Glomerular visceral epithelial cell (primary cell): ENCODE measurements around the gene REPS2.
A peak's percentile ranks its signal among the peaks of the same experiment; 100 is the strongest.
"Not testable (repeated sequence)": the region's sequence is repeated elsewhere in the genome, so short reads cannot be mapped to it uniquely, and the experiment has no call there.

Experiments
- DNase-seq: peaks from one replicate; pipeline ENCODE4 v3.0.0-alpha.2; 2016; ENCODE audit errors: extremely low spot score

Gene REPS2

DNA sequence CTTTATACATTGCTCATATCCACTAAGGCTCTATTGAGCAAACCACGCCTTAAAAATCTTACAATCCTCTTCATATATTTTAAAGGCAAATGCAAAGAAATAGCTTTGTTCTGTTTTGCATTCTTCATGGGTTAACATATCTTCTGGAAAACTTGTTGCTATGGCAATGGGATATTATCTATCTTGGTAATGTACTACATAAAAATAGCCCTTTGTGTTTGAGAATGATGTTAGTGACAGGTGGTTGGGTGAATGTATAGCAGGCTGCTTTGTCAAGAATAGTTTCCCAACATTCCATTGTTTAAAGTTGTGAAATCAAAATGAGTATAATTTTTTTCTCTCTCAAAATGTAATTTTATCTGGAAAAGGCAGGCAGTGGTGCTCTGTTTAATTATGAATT is 16.8 kb downstream of the REPS2 start:
- DNase-seq = no peak

DNA sequence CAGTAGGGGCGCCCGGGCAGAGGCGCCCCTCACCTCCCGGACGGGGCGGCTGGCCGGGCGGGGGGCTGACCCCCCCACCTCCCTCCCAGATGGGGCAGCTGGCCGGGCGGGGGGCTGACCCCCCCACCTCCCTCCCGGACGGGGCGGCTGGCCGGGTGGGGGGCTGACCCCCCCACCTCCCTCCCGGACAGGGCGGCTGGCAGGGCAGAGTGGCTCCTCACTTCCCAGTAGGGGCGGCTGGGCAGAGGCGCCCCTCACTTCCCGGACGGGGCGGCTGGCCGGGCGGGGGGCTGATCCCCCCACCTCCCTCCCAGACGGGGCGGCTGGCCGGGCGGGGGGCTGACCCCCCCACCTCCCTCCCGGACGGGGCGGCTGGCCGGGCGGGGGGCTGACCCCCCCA is 18.5 kb downstream of the REPS2 start:
- not testable (repeated sequence) for DNase-seq

DNA sequence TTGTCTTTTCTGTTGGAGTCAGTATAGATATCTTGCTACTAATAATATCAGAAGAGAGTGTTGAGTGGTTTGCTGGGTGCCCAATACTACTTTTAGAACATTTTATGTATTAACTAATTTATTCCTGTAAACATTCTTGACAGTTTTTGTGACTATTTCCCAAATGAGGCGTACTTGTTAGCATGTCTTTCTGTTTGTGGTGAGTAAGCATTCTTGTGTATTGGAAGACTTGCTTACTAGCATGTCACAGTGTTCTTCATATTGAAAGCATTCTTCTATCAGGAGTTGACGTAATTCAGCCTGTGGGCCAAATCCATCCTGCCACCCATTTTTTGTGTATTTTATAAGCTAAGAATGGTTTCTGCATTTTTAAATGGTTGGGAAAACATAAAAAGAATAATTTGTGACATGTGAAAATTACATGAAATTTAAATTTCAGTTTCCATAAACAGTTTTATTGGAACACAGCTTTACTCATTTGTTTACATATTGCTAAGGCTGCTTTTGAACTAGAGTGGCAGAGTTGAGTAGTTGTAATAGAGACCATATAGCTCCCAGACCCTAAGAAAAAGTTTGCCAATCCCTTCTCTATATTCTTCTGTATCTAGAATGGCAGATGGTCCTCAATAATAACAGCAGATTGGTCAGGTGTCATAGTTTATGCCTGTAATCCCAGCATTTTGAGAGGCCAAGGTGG is 20.4 kb downstream of the REPS2 start:
- DNase-seq = no peak

GRCh38 chrX:16968753-16969152 is 22.3 kb downstream of the REPS2 start:
- not testable (repeated sequence) for DNase-seq

DNA sequence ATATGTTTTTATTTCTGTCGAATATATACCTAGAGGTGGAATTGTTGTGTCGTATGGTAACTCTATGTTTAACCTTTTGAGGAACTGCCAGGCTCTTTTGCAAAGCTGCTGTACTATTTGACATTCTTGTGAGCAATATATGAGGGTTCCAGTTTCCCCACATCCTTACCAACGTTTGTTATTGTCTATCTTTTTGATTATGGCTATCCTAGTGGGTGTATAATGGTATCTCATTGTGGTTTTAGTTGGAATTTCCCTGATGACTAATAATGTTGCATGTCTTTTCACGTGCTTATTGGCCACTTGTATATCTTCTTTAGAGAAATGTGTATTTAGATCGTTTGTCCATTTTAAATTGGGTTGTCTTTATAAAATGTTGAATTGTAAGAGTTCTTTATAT is 24.5 kb downstream of the REPS2 start:
- DNase-seq = peak; percentile 1

GRCh38 chrX:16971694-16972093 is 25.2 kb downstream of the REPS2 start:
- no peak for DNase-seq

GRCh38 chrX:16975233-16975632 is 28.8 kb downstream of the REPS2 start:
- no peak for DNase-seq

DNA sequence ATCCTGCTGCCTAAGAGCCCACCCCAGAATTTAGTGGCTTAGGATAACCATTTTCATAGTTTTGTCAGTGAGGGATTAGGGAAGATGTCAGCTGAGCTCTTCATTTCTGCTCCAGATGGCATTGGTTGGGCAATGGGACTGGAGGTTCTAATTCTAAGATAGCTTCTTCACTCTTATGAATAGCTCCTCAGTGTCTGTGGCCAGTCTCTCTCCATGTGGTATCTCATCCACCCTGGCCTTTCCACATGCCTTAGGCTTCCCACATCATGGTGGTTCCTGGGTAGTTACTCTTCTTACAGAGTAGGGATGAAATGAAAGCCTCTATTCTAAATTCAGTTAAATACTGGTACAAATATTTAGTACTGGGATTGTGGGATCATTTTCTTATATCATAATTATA is 31.3 kb downstream of the REPS2 start:
- no peak for DNase-seq

DNA sequence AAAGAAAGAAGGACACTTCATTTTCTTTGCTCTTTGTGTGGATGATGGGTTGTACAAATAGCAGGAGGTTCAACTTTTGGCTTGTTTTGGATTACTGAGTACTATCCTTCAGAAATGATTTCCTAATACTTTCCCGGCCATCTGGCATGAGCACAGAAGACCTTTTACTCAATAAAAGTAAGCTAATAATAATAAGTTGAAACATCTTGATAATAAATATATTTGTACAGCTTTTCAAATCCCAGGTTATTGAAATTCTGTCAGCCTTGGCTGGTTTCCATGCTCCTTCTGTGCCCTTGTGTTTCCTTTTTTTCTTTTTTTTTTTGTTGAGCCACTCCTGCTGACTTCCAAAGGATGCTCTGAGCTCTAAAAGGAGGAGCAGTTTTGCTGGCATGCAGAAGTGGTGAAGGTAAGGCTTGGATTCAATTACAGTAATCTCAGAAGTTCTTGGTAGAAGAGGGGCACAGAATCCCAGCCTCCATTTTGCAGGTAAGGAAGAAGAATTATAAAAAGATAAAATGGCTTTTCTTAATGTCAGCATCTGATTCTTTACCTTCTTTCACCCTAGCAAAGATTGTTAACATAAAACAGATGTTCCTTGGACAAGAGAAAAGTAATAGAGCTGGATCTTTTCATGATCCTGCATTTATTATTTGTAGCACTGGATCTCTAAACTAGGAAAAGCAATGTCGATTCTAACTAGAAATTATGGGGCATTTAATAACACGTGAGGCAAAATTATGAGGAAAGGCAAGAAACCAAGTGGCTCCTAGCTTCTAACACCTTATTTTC is 31.9 kb downstream of the REPS2 start:
- DNase-seq = no peak

DNA sequence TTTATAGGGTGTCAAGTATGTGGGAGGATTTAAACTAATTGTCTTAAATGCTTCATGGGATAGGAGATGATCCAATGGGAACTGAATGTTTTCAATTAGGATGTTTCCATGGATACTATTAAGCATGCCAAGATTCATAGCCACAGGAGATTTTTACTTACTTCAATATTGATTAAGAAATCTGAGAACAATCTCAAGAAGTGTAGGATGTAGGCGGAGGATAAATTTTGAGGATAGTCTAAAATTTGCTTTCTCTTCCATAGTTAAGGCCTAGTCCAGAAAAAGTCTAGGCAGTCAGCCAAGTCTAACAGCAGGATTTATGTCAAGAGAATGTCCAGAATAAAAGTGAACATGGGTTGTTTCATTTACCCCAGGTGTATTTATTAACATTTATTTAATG is 32.8 kb downstream of the REPS2 start:
- DNase-seq = no peak

GRCh38 chrX:16981209-16981608 is 34.8 kb downstream of the REPS2 start:
- no peak for DNase-seq

GRCh38 chrX:16981980-16982379 is 35.5 kb downstream of the REPS2 start:
- no peak for DNase-seq

DNA sequence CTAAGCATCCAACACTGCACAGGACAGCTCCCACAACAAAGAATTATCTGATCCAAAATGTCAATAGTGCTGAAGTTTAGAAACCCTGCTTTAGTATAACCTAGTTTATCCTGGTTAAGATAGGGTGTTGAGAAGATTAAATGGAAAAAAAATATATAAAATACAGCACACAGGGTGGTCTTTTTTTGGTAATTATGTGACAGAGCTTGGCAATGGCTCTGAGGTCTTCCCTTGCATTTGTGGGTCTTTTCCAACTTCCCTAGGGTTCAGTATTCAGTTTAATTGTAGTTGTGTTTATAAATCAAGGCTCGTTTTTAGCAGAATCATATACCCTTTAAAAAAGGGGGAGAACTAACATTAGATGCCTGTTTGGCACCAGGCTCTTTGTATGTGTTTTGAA is 36.6 kb downstream of the REPS2 start:
- no peak for DNase-seq

DNA sequence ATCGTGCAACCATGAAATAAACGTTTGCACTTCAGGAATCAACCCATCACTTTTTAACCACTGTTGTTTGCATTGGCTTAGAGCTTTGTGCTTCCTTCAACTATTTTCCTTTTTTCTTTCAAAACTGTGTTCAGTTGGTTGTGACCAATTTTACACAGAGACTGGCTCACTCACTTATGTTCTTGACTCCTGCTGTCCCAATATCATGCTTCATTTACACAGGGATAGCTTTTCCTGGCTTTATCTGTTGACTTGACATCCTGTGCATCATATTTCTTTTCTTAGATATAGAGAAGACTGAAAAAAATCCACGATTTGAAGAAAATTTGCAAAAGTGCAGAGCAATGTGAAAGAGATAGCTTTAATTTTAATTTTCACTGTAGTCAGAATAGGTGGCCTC is 38.8 kb downstream of the REPS2 start:
- DNase-seq = no peak

- no peak for DNase-seq
Measured at GRCh38 chrX:16986169-16986568, 39.7 kb downstream of the REPS2 start.

DNA sequence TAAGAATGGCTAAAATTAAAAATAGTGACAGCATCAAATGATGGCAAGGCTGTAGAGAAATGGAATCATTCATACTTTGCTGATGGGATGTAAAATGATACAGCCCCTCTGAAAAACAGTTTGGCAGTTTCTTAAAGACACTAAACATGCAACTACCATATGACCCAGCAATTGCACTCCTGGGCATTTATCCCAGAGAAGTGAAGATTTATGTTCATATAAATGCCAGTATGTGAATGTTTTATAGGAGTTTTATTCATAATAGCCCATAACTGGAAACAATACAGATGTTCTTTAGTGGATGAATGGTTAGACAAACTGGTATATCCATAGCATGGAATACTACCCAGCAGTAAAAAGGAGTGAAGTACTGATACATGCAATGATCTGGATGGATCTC is 43.3 kb downstream of the REPS2 start:
- no peak for DNase-seq

DNA sequence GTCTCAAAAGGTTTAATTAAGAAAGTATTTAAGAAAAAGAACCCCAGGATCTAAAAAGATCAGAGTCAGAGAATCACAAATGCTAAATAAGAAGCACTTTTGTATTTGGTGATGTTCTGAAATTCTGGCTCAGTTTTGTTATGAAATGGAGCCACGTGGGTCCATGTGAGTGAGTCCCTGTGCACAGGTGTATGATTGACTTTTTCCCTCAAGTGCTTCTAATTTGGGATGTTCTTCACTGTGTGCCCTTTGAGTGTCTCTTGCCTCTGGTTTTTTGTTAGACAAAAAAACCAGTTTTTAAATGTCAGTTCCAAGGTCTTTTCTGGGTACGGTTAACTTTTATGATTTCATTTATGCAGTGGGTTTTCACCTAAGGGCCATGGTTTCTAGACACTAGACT is 44.4 kb downstream of the REPS2 start:
- DNase-seq = no peak

DNA sequence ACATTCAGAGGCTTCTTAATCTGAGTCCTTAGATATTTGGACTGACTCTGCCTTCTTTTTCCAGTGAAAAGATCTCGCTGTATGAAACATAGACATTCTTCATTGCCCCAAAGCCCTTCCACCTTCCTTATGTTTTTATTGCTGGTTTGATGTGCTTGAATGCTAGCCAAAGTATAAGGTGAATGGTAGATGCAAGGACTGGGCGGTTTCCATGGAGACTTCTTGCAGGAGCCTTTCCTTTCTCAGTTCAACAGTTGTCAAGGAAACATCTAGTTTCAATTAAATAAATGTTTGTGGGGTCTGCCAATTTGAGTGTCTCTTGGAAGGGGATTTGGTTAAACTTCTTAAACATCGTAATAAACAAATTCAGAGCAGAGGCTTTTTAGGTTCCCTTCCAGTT is 46.0 kb downstream of the REPS2 start:
- no peak for DNase-seq

- no peak for DNase-seq
Measured at GRCh38 chrX:16992951-16993350, 46.5 kb downstream of the REPS2 start.

- no peak for DNase-seq
Measured at GRCh38 chrX:16993791-16994318, 47.4 kb downstream of the REPS2 start.

- no peak for DNase-seq
Measured at GRCh38 chrX:16994736-16995135, 48.3 kb downstream of the REPS2 start.

DNA sequence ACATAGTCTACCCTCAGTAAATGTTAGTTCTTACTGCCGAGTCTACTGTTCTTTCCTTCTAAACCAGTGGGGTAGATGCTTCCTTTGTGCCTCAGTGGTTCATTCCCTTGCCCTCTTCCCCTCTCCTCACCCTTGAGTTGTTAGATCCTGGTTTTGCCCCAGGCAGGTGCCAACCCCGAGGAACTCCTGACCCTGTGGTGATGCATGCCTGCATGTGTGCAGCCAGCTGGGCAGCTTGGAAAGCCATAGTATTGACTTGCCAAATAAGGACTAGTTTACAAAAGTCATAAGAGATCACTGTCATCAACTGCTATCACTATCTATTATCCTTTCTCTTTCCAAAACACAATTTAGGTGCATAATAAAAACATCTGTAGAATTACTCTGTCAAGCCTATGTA is 50.9 kb downstream of the REPS2 start:
- no peak for DNase-seq

DNA sequence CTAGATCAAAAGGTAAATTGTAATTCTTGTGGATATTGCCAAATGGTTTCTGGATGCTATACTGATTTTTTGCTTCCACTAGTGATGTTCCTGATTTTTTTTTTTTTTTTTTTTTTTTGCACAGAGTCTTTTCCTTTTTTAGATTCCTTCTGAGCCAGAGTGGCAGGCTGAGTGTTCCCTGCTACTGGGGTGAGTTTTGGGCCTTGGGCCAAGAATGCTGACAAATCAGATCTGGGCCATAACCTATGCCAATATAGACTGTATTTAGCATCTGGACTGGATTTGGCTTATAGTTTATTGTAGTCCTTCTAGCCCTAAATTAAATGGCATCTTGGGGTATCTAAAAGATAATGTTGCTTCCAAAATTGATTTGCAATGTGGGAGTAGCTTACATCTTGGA is 52.8 kb downstream of the REPS2 start:
- no peak for DNase-seq
